DOHH2 (cell line): ENCODE results near the gene CTLA4.
"Not testable (repeated sequence)": the region's sequence is repeated elsewhere in the genome, so short reads cannot be mapped to it uniquely, and the experiment has no call there.

Experiments used
- H3F3A ChIP-seq: fragments of 200-600 bp; sonication (generic), shearing (Covaris generic); 2 replicates; pipeline ENCODE4 v1.6.0; 2016; ENCODE audit warnings: antibody characterized with exemption, mild to moderate bottlenecking; ENCODE audit not compliant: control insufficient read depth, insufficient read depth
- H3K27ac ChIP-seq: fragments of 200-600 bp; sonication (generic); 2 replicates; pipeline ENCODE4 v1.5.1; 2014; ENCODE audit warnings: low read depth, mild to moderate bottlenecking, low read length, moderate library complexity
- H3K27me3 ChIP-seq: fragments of 200-600 bp; sonication (generic); 2 replicates; pipeline ENCODE4 v1.6.1; 2014; ENCODE audit warnings: mild to moderate bottlenecking, low read length, mixed read lengths; ENCODE audit not compliant: control insufficient read depth
- H3K36me3 ChIP-seq: fragments of 200-600 bp; sonication (generic); 2 replicates; pipeline ENCODE4 v1.6.1; 2014; ENCODE audit warnings: mild to moderate bottlenecking, low read length, moderate library complexity, mixed read lengths; ENCODE audit not compliant: control insufficient read depth
- H3K4me1 ChIP-seq: fragments of 200-600 bp; sonication (generic); 2 replicates; pipeline ENCODE4 v1.6.1; 2014; ENCODE audit warnings: mild to moderate bottlenecking, low read length, mixed read lengths; ENCODE audit not compliant: control insufficient read depth
- H3K4me2 ChIP-seq: fragments of 200-600 bp; sonication (generic); 2 replicates; pipeline ENCODE4 v1.6.0; 2014; ENCODE audit warnings: mild to moderate bottlenecking, low read length, moderate library complexity
- H3K4me3 ChIP-seq: fragments of 200-600 bp; sonication (generic); 2 replicates; pipeline ENCODE4 v1.5.1; 2014; ENCODE audit warnings: mild to moderate bottlenecking, low read length, mixed read lengths
- H3K79me2 ChIP-seq: fragments of 200-600 bp; sonication (generic); 2 replicates; pipeline ENCODE4 v1.6.1; 2014; ENCODE audit warnings: mild to moderate bottlenecking, low read length, mixed read lengths; ENCODE audit not compliant: control insufficient read depth
- H3K9me2 ChIP-seq: fragments of 200-600 bp; sonication (generic); replicated peaks from 2 replicates; pipeline ENCODE4 v1.6.1; 2014; ENCODE audit warnings: mild to moderate bottlenecking, low read length, mixed read lengths; ENCODE audit not compliant: control insufficient read depth
- H3K9me3 ChIP-seq: fragments of 200-600 bp; sonication (generic); 2 replicates; pipeline ENCODE4 v1.6.1; 2014; ENCODE audit warnings: antibody characterized with exemption, low read length, mixed read lengths; ENCODE audit not compliant: control insufficient read depth, insufficient read depth
- H4K20me1 ChIP-seq: fragments of 200-600 bp; sonication (generic); 2 replicates; pipeline ENCODE4 v1.6.0; 2014; ENCODE audit warnings: low read depth, mild to moderate bottlenecking, antibody characterized with exemption, low read length, moderate library complexity; ENCODE audit not compliant: control insufficient read depth, insufficient read depth
- EZH2phosphoT487 ChIP-seq: fragments of 200-600 bp; sonication (generic); IDR thresholded peaks from 2 replicates; pipeline ENCODE4 v1.6.1; 2017; ENCODE audit warnings: borderline replicate concordance, mild to moderate bottlenecking, antibody characterized with exemption, low read length, moderate library complexity, mixed read lengths
- TF ChIP-seq, protein P1 (sequence below): fragments of 200-600 bp; sonication (generic); IDR thresholded peaks from one replicate; pipeline ENCODE4 v1.5.1; 2014; ENCODE audit warnings: antibody characterized with exemption, mild to moderate bottlenecking, low read depth, low read length; ENCODE audit not compliant: poor library complexity, severe bottlenecking

Gene CTLA4

DNA sequence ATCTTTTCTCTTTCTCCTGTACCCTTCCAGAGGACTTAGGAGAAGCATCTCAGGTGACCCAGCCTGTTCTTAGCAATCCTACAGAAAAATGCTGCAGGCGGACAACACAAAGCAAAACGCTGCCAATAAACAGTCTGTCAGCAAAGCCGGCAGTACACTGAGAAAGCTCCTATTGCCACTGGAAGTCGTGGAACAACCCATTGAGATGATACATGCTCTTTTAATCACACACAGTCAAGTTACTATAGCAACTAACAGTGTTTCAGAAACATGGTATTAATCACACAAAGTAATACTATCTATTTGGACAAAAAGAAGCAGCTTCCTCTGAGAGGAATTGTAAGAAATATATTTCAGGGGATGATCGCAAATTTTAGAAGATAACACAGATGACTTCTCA lies 10.5 kb downstream of the CTLA4 start:
- Histone ChIP-seq H3K27ac (no peak overlapping the region), H3K4me3 (no peak overlapping the region), H3K9me3 (no peaks in the 10 kb centered on the region), H3K36me3 (no peaks in the 10 kb centered on the region), H3F3A (no peaks in the 10 kb centered on the region), H3K4me1 (peaks cover 5% of the 10 kb centered on the region), H4K20me1 (no peaks in the 10 kb centered on the region), H3K27me3 (0 out of 2 replicates have a peak, but pooled peaks cover 2% of the 10 kb centered on the region), H3K9me2 (no peaks in the 10 kb centered on the region), H3K4me2 (no peak overlapping the region), H3K79me2 (no peaks in the 10 kb centered on the region)
- TF ChIP-seq, protein P1, sequence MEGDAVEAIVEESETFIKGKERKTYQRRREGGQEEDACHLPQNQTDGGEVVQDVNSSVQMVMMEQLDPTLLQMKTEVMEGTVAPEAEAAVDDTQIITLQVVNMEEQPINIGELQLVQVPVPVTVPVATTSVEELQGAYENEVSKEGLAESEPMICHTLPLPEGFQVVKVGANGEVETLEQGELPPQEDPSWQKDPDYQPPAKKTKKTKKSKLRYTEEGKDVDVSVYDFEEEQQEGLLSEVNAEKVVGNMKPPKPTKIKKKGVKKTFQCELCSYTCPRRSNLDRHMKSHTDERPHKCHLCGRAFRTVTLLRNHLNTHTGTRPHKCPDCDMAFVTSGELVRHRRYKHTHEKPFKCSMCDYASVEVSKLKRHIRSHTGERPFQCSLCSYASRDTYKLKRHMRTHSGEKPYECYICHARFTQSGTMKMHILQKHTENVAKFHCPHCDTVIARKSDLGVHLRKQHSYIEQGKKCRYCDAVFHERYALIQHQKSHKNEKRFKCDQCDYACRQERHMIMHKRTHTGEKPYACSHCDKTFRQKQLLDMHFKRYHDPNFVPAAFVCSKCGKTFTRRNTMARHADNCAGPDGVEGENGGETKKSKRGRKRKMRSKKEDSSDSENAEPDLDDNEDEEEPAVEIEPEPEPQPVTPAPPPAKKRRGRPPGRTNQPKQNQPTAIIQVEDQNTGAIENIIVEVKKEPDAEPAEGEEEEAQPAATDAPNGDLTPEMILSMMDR = no peak
- no peak for TF ChIP-seq EZH2phosphoT487

DNA sequence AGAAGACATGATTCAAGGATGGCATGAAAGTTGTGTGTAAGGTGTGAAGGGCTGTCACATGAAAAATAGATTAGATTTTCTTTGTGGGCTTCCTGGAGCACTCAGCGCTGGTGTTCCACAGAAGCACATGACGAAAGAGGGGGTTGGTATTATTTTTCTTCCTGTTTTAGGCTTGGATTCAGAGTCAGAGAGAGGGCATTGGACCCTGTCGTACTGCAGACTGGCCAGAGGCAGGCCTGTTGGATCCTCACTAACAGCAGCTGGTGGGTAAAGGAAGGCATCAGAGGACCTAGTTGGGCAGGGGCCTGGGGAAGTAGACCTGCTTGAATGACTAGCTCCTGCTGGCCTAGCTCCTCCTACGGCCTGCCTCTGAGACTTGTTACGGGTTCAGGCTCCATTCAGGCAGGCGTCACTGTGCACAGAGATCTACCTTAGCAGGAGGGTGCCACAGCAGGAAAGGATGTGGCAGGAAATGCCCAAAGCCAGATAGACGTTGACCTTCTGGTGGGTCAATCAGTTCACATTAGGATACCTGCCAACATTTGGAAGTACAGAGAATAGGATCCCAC lies 13.1 kb downstream of the CTLA4 start:
- Histone ChIP-seq H3K27me3 (0 out of 2 replicates have a peak, but pooled peaks cover 2% of the 10 kb centered on the region), H4K20me1 (no peaks in the 10 kb centered on the region), H3K4me2 (no peak overlapping the region), H3K9me2 (no peaks in the 10 kb centered on the region), H3K4me3 (no peak overlapping the region), H3F3A (no peaks in the 10 kb centered on the region), H3K79me2 (no peaks in the 10 kb centered on the region), H3K4me1 (no peaks in the 10 kb centered on the region), H3K9me3 (no peaks in the 10 kb centered on the region), H3K27ac (no peak overlapping the region), H3K36me3 (no peaks in the 10 kb centered on the region)
- no peak for TF ChIP-seq EZH2phosphoT487
- TF ChIP-seq, protein P1 = no peak

DNA sequence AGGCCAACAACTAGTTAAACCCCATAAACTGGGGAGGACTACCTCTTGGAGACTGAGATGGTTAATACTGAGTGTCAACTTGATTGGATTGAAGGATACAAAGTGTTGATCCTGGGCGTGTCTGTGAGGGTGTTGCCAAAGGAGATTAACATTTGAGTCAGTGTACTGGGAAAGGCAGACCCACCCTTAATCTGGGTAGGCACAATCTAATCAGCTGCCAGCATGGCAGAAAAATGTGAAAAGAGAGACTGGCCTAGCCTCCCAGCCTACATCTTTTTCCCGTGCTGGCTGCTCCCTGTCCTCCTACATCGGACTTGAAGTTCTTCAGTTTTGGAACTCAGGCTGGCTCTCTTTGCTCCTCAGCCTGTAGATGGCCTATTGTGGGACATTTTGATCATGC lies 13.6 kb downstream of the CTLA4 start:
- not testable (repeated sequence) for H3K9me3 ChIP-seq, H3K79me2 ChIP-seq, H3K4me1 ChIP-seq, H3K4me2 ChIP-seq, H3K4me3 ChIP-seq, H3K36me3 ChIP-seq, H3K27me3 ChIP-seq, H4K20me1 ChIP-seq, H3K9me2 ChIP-seq, H3K27ac ChIP-seq, H3F3A ChIP-seq

DNA sequence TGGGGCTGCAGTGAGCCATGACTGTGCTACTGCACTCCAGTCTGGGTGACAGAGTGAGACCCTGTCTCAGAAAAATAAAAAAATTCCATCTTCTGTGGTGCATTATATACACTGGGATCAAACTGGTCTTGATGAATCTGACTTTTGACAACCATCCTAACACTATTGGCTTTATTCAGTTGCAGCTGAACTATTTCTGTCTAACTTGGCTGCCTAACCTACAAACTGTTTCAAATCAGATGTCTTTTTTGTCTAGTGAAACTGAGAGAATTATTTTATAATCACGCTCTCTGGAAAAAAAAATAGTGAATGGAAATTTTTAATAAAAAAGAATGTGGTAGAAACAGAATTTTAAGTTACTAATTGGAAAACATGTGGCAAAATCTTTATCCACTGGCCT lies 15.0 kb downstream of the CTLA4 start:
- H3K27ac ChIP-seq = no peak overlapping the region
- no peaks in the 10 kb centered on the region for H3K36me3 ChIP-seq
- H3K9me3 ChIP-seq = no peaks in the 10 kb centered on the region
- H3K9me2 ChIP-seq = no peaks in the 10 kb centered on the region
- H3K4me3 ChIP-seq = no peak overlapping the region
- no peaks in the 10 kb centered on the region for H3K79me2 ChIP-seq
- H4K20me1 ChIP-seq = no peaks in the 10 kb centered on the region
- no peaks in the 10 kb centered on the region for H3K27me3 ChIP-seq
- H3F3A ChIP-seq = no peaks in the 10 kb centered on the region
- H3K4me1 ChIP-seq = no peaks in the 10 kb centered on the region
- no peak overlapping the region for H3K4me2 ChIP-seq
- no peak for TF ChIP-seq EZH2phosphoT487
- TF ChIP-seq, protein P1 = no peak
